Measurements from ENCODE around the gene ZNF561.

The ZNF561 gene

DNA sequence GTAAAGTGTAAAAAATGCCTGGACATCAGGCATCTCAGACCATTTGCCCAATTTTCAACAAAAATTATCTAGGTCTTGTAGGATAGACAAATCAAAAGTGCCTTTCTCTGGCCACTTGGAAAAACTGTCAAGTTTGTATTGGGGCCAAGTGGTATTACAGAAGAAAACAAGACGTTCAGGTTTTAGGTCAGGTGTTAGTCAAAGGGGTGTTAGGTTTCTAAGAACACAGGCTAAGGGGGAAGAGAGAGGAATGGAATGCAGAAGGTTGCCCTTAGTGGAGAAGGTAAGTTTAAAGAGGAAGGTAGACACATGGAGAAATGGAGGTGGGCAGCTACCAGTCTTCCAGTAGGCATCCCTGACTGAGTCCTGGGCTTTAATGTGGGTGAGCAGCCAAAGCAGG lies 19.9 kb upstream of the ZNF561 start:
- peaks cover 2 to 3% of the 10 kb centered on the region in 2 donors for H3K36me3 ChIP-seq (ENCODE audit: control insufficient read depth in 2 of 2, insufficient read depth in 2 of 2, low read length in 2 of 2)
- no peak overlapping the region for H3K27ac ChIP-seq (ENCODE audit: low read depth in 2 of 2, low read length in 2 of 2)

DNA sequence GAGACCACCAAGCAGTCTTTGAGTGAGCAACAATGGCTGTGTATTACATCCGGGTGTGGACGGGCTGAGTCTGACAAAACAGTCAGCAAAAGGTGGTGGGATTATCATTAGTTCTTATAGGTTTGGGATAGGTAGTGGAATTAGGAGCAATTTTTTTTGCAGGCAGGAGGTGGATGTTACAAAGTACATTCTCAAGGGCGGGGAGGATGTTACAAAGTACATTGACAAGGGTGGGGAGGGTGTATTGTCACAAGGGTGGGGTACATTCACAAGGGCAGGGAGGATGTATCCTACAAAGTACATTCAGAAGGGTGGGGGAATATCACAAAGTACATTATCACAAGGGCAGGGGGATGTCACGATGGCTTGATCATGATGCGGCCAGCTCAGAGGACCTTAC lies 15.0 kb upstream of the ZNF561 start:
- Histone ChIP-seq H3K27ac (ENCODE audit: low read depth in 2 of 2, low read length in 2 of 2) (no peak overlapping the region), H3K36me3 (ENCODE audit: control insufficient read depth in 2 of 2, insufficient read depth in 2 of 2, low read length in 2 of 2) (no peaks in the 10 kb centered on the region), H3K27me3 (ENCODE audit: control insufficient read depth in 2 of 2, insufficient read depth in 2 of 2, low read length in 2 of 2) (no peaks in the 10 kb centered on the region), H3K4me3 (ENCODE audit: low read length in 2 of 2) (no peak overlapping the region), H3K9ac (ENCODE audit: low read depth in 1 of 2, low read length in 2 of 2) (no peak overlapping the region), H3K4me1 (ENCODE audit: control insufficient read depth in 2 of 2, insufficient read depth in 2 of 2, low read length in 2 of 2) (no peaks in the 10 kb centered on the region), H3K9me3 (ENCODE audit: control insufficient read depth in 2 of 2, low read length in 2 of 2) (peaks cover 0 to 3% of the 10 kb centered on the region in 2 donors)

More for the DNA sequence above, 19.9 kb upstream of the ZNF561 start:
- Histone ChIP-seq H3K9me3 (ENCODE audit: control insufficient read depth in 2 of 2, low read length in 2 of 2) (peaks cover 7% of the 10 kb centered on the region in 2 donors), H3K27me3 (ENCODE audit: control insufficient read depth in 2 of 2, insufficient read depth in 2 of 2, low read length in 2 of 2) (no peaks in the 10 kb centered on the region), H3K9ac (ENCODE audit: low read depth in 1 of 2, low read length in 2 of 2) (no peak overlapping the region), H3K4me1 (ENCODE audit: control insufficient read depth in 2 of 2, insufficient read depth in 2 of 2, low read length in 2 of 2) (no peaks in the 10 kb centered on the region), H3K4me3 (ENCODE audit: low read length in 2 of 2) (no peak overlapping the region)

DNA sequence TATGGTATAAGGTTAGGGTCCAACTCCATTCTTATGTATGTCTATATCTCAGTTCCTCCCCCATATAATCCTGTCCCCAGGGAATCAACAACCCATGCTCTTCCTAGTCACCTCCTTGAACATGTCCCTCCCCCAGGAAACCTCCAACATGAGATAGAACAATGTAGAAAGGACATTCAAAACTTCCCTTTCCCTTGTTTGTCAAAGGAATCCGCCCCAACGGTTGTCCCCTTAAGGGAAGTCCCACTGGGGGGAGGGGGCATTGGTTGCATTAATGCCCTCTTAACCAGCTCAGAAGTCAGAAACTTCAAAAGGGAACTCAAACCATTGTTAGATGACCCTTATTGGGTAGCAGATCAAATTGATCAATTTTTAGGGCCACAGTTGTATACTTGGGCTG lies 6.8 kb upstream of the ZNF561 start:
- H3K4me1 ChIP-seq (ENCODE audit: control insufficient read depth in 2 of 2, insufficient read depth in 2 of 2, low read length in 2 of 2): no peaks in the 10 kb centered on the region
- no peak overlapping the region for H3K4me3 ChIP-seq (ENCODE audit: low read length in 2 of 2)
- no peak overlapping the region for H3K27ac ChIP-seq (ENCODE audit: low read depth in 2 of 2, low read length in 2 of 2)
- no peak overlapping the region for H3K9ac ChIP-seq (ENCODE audit: low read depth in 1 of 2, low read length in 2 of 2)
- H3K9me3 ChIP-seq (ENCODE audit: control insufficient read depth in 2 of 2, low read length in 2 of 2): no peaks in the 10 kb centered on the region
- no peaks in the 10 kb centered on the region for H3K27me3 ChIP-seq (ENCODE audit: control insufficient read depth in 2 of 2, insufficient read depth in 2 of 2, low read length in 2 of 2)
- no peaks in the 10 kb centered on the region for H3K36me3 ChIP-seq (ENCODE audit: control insufficient read depth in 2 of 2, insufficient read depth in 2 of 2, low read length in 2 of 2)

DNA sequence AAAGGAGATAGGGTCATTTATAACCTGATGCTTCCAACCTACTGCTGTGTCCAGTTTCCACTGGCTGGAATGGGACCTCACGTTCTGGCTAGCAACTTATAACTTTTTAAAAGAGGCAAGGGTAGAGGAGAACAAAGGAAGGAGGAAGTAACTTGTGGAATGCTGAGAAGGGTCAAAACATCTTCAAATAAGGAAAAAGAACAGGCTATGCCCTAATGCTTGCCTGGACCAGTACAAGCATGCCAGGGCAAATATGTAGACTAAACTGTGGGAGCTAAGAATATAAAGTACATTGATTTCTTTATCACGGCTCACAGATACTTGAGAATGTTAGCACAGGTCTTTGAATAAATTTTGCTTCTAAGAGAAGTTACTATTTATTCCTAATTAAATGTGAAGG lies 1.5 kb upstream of the ZNF561 start:
- Histone ChIP-seq H3K27ac (ENCODE audit: low read depth in 2 of 2, low read length in 2 of 2) (no peak overlapping the region), H3K4me1 (ENCODE audit: control insufficient read depth in 2 of 2, insufficient read depth in 2 of 2, low read length in 2 of 2) (peaks cover 9 to 12% of the 10 kb centered on the region in 2 donors), H3K27me3 (ENCODE audit: control insufficient read depth in 2 of 2, insufficient read depth in 2 of 2, low read length in 2 of 2) (no peaks in the 10 kb centered on the region), H3K9me3 (ENCODE audit: control insufficient read depth in 2 of 2, low read length in 2 of 2) (no peaks in the 10 kb centered on the region), H3K36me3 (ENCODE audit: control insufficient read depth in 2 of 2, insufficient read depth in 2 of 2, low read length in 2 of 2) (peaks cover 10 to 17% of the 10 kb centered on the region in 2 donors), H3K9ac (ENCODE audit: low read depth in 1 of 2, low read length in 2 of 2) (no peak overlapping the region), H3K4me3 (ENCODE audit: low read length in 2 of 2) (no peak overlapping the region)

DNA sequence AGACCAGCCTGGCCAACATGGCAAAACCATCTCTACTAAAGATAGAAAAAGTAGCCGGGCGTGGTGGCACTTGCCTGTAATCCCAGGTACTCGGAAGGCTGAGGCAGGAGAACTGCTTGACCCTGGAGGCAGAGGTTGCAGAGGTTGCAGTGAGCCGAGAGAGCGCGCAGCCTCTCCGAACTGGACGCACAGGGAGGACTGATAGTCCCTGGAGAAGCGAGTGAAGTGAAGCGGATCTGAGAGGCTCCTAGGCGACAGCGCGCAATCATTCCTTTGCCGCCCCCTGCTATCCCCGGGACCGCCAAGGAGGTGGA lies 233 bp downstream of the ZNF561 start:
- Histone ChIP-seq H3K4me3 (ENCODE audit: low read length in 2 of 2) (peak overlapping the region; percentile 87 to 95), H3K4me1 (ENCODE audit: control insufficient read depth in 2 of 2, insufficient read depth in 2 of 2, low read length in 2 of 2) (peaks cover 9 to 12% of the 10 kb centered on the region in 2 donors), H3K9ac (ENCODE audit: low read depth in 1 of 2, low read length in 2 of 2) (peak overlapping the region; percentile 74 to 95), H3K27me3 (ENCODE audit: control insufficient read depth in 2 of 2, insufficient read depth in 2 of 2, low read length in 2 of 2) (no peaks in the 10 kb centered on the region), H3K9me3 (ENCODE audit: control insufficient read depth in 2 of 2, low read length in 2 of 2) (no peaks in the 10 kb centered on the region), H3K36me3 (ENCODE audit: control insufficient read depth in 2 of 2, insufficient read depth in 2 of 2, low read length in 2 of 2) (peaks cover 19 to 27% of the 10 kb centered on the region in 2 donors), H3K27ac (ENCODE audit: low read depth in 2 of 2, low read length in 2 of 2) (peak overlapping the region; percentile 90 to 97)

DNA sequence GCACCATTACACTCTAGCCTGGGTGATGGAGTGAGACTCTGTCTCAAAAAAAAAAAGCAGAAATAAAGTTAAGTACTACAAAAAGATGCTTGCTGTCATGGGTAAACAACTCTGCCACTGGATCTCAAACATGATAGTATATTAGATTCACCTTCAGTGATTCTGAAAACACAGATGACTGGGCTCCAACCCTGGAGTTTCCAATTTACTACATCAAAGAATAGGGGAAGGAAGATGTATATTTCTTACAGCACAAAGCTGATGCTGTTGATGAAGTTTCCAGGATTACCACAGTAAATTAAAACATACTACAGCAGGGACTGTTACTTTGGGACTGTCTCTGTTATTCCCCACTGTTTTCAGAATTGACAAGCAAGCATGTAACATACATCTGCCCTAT lies 5.2 kb downstream of the ZNF561 start:
- peaks cover 7 to 22% of the 10 kb centered on the region in 2 donors for H3K9me3 ChIP-seq (ENCODE audit: control insufficient read depth in 2 of 2, low read length in 2 of 2)
- no peak overlapping the region for H3K9ac ChIP-seq (ENCODE audit: low read depth in 1 of 2, low read length in 2 of 2)
- no peaks in the 10 kb centered on the region for H3K27me3 ChIP-seq (ENCODE audit: control insufficient read depth in 2 of 2, insufficient read depth in 2 of 2, low read length in 2 of 2)
- peaks cover 3 to 7% of the 10 kb centered on the region in 2 donors for H3K4me1 ChIP-seq (ENCODE audit: control insufficient read depth in 2 of 2, insufficient read depth in 2 of 2, low read length in 2 of 2)
- peaks cover 64 to 72% of the 10 kb centered on the region in 2 donors for H3K36me3 ChIP-seq (ENCODE audit: control insufficient read depth in 2 of 2, insufficient read depth in 2 of 2, low read length in 2 of 2)
- no peak overlapping the region for H3K4me3 ChIP-seq (ENCODE audit: low read length in 2 of 2)
- H3K27ac ChIP-seq (ENCODE audit: low read depth in 2 of 2, low read length in 2 of 2): no peak overlapping the region

DNA sequence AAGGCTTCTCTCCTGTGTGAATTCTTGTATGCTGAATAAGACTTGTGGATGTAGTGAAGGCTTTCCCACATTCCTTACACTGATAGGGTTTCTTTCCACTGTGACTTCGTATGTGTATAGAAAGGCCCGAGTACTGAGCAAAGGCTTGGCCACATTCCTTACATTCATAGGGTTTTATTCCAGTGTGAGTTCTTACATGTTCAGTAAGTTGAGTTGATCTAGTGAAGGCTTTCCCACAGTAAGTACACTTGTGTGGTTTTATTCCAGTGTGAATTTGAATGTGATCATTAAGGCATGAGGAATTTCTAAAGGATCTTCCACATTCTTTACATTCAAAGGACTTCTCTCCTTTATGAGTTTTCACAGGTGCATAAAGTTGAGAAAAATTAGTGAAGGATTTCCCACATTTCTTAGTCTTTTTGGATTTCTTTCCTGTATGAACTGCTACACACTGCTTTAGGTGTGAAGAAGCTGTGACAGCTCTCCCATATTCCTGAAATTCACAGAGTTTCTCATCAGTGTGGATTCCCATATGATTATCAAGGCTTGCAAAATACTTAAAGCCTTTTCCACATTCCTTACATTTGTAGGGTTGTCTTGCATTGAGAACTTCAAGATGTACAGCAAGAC lies 10.4 kb downstream of the ZNF561 start:
- H3K36me3 ChIP-seq (ENCODE audit: control insufficient read depth in 2 of 2, insufficient read depth in 2 of 2, low read length in 2 of 2): peaks cover 57 to 60% of the 10 kb centered on the region in 2 donors
- no peak overlapping the region for H3K9ac ChIP-seq (ENCODE audit: low read depth in 1 of 2, low read length in 2 of 2)
- no peak overlapping the region for H3K4me3 ChIP-seq (ENCODE audit: low read length in 2 of 2)
- peaks cover 19 to 31% of the 10 kb centered on the region in 2 donors for H3K9me3 ChIP-seq (ENCODE audit: control insufficient read depth in 2 of 2, low read length in 2 of 2)
- H3K4me1 ChIP-seq (ENCODE audit: control insufficient read depth in 2 of 2, insufficient read depth in 2 of 2, low read length in 2 of 2): no peaks in the 10 kb centered on the region
- H3K27me3 ChIP-seq (ENCODE audit: control insufficient read depth in 2 of 2, insufficient read depth in 2 of 2, low read length in 2 of 2): no peaks in the 10 kb centered on the region
- no peak overlapping the region for H3K27ac ChIP-seq (ENCODE audit: low read depth in 2 of 2, low read length in 2 of 2)

DNA sequence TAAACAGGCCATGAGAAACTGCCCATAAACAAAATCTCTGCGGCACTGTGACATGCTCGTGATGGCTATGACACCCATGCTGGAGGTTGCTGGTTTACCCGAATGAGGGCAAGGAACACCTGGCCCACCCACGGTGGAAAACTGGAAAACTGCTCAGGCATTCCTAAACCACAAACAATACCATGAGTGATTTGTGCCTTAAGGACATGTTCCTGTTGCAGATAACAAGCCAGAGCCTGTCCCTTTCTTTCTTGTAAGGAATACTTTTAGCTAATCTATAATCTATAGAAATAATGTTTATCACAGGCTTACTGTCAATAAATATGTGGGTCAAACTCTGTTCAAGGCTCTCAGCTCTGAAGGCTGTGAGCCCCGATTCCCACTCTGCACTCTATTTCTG lies 12.1 kb downstream of the ZNF561 start:
- no peaks in the 10 kb centered on the region for H3K4me1 ChIP-seq (ENCODE audit: control insufficient read depth in 2 of 2, insufficient read depth in 2 of 2, low read length in 2 of 2)
- H3K27me3 ChIP-seq (ENCODE audit: control insufficient read depth in 2 of 2, insufficient read depth in 2 of 2, low read length in 2 of 2): no peaks in the 10 kb centered on the region
- H3K4me3 ChIP-seq (ENCODE audit: low read length in 2 of 2): no peak overlapping the region
- no peak overlapping the region for H3K9ac ChIP-seq (ENCODE audit: low read depth in 1 of 2, low read length in 2 of 2)
- no peak overlapping the region for H3K27ac ChIP-seq (ENCODE audit: low read depth in 2 of 2, low read length in 2 of 2)
- peaks cover 19 to 31% of the 10 kb centered on the region in 2 donors for H3K9me3 ChIP-seq (ENCODE audit: control insufficient read depth in 2 of 2, low read length in 2 of 2)
- H3K36me3 ChIP-seq (ENCODE audit: control insufficient read depth in 2 of 2, insufficient read depth in 2 of 2, low read length in 2 of 2): peaks cover 44 to 46% of the 10 kb centered on the region in 2 donors

DNA sequence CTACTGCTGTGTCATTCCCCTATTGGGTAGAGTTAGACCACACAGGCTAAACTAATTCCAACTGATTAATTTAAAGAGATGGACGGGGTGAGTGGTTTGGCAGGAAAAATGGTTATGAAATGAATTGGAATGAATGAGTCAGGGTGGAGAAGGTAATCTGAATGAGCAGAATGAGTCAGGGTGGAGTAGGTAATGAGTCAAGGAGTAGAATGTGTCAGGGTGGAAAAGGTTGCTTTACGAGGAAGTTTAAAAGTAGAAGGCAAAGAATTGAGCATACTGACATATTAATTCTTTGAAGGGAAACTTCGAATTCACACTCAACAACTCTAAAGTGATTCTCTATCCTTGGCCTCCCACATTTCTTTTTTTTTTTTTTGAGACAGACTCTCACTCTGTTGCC lies 24.0 kb downstream of the ZNF561 start:
- no peaks in the 10 kb centered on the region for H3K27me3 ChIP-seq (ENCODE audit: control insufficient read depth in 2 of 2, insufficient read depth in 2 of 2, low read length in 2 of 2)
- H3K9me3 ChIP-seq (ENCODE audit: control insufficient read depth in 2 of 2, low read length in 2 of 2): peaks cover 0 to 6% of the 10 kb centered on the region in 2 donors
- no peak overlapping the region for H3K4me3 ChIP-seq (ENCODE audit: low read length in 2 of 2)
- no peaks in the 10 kb centered on the region for H3K36me3 ChIP-seq (ENCODE audit: control insufficient read depth in 2 of 2, insufficient read depth in 2 of 2, low read length in 2 of 2)
- H3K4me1 ChIP-seq (ENCODE audit: control insufficient read depth in 2 of 2, insufficient read depth in 2 of 2, low read length in 2 of 2): no peaks in the 10 kb centered on the region
- H3K27ac ChIP-seq (ENCODE audit: low read depth in 2 of 2, low read length in 2 of 2): no peak overlapping the region
- H3K9ac ChIP-seq (ENCODE audit: low read depth in 1 of 2, low read length in 2 of 2): no peak overlapping the region

DNA sequence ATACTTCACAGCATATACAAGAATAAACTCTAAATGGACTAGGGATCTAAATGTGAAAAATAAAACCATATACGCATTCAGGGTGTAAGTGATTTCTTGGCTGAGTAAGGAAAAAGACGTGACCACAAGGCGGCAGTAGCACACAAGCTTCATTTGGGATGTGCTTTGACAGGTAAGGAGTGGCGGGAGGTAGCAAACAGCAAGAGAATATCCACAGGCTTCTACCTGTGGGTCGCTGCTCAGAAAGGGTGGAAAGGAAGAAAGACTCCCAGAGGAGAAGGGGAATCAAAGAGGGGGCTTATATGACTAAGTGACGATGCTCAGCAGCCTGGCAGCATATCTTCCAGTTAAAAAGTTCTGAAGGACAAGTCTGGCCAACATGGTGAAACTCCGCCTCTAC lies 34.3 kb downstream of the ZNF561 start:
- Histone ChIP-seq H3K9me3 (ENCODE audit: control insufficient read depth in 2 of 2, low read length in 2 of 2) (no peaks in the 10 kb centered on the region), H3K9ac (ENCODE audit: low read depth in 1 of 2, low read length in 2 of 2) (no peak overlapping the region), H3K4me1 (ENCODE audit: control insufficient read depth in 2 of 2, insufficient read depth in 2 of 2, low read length in 2 of 2) (peaks cover 0 to 2% of the 10 kb centered on the region in 2 donors), H3K4me3 (ENCODE audit: low read length in 2 of 2) (no peak overlapping the region), H3K27me3 (ENCODE audit: control insufficient read depth in 2 of 2, insufficient read depth in 2 of 2, low read length in 2 of 2) (no peaks in the 10 kb centered on the region), H3K36me3 (ENCODE audit: control insufficient read depth in 2 of 2, insufficient read depth in 2 of 2, low read length in 2 of 2) (no peaks in the 10 kb centered on the region), H3K27ac (ENCODE audit: low read depth in 2 of 2, low read length in 2 of 2) (no peak overlapping the region)

Data from mucosa of rectum (tissue), 2 donors.